Mucosa of descending colon (tissue), 3 donors: ENCODE measurements around the gene FRAS1. TPM values are rescaled to one million over a fixed set of nuclear protein-coding genes. Genes with fewer than 3 reads are reported as not detected.
"Not testable (repeated sequence)": the region's sequence is repeated elsewhere in the genome, so short reads cannot be mapped to it uniquely, and the experiment has no call there.

ENCODE experiments used
- ATAC-seq: fragments of 200-7000 bp; cut with Tn5 transposase; one replicate; pipeline ENCODE4 v1.9.1; 2020; ENCODE audit warnings: mild to moderate bottlenecking, moderate library complexity
- DNase-seq, 3 donors: peaks; one replicate each; pipeline ENCODE4 v3.0.0-alpha.2; 2020
- H3K36me3 ChIP-seq: fragments of 200-600 bp; one replicate; pipeline ENCODE4 v1.8.0; 2021; ENCODE audit warnings: low read depth, mild to moderate bottlenecking
- H3K4me1 ChIP-seq: fragments of 200-600 bp; one replicate; pipeline ENCODE4 v1.8.0; 2021; ENCODE audit warnings: low read depth, mild to moderate bottlenecking
- H3K4me3 ChIP-seq: fragments of 200-600 bp; one replicate; pipeline ENCODE4 v1.8.0; 2021; ENCODE audit warnings: mild to moderate bottlenecking
- H3K9me3 ChIP-seq: fragments of 200-600 bp; one replicate; pipeline ENCODE4 v1.8.0; 2021; ENCODE audit warnings: mild to moderate bottlenecking
- CTCF ChIP-seq: fragments of 200-600 bp; IDR thresholded peaks from one replicate; pipeline ENCODE4 v1.8.0; 2022; ENCODE audit warnings: antibody characterized with exemption, mild to moderate bottlenecking
- intact Hi-C, 2 donors: fragments of 100-400 bp; cut with DNase I in 1 of 2; cut with micrococcal nuclease in 1 of 2; formaldehyde crosslinking; loops; one replicate each; pipeline versions ENCODE4 v1.11.0 to v1.11.1; 2022; cut with DNase I, micrococcal nuclease
- total RNA-seq, 3 donors: library from RNA; stranded (reverse); fragmentation: NEBNext Ultra II Directional in 2 of 3; extraction: Animal tissue kit (Norgen Biotek cat#: 25700) in 2 of 3; gene quantifications; one replicate each; pipeline versions ENCODE4 v1.2.1 to v1.2.4, GENCODE V29; 2021 to 2023
- donor health status: DM: no; HTN: no; CAD: no; lungs with moderate emphysema.
- donor health status: DM: no; HTN: no; CAD: no.
- donor health status: DM: no; HTN: yes; CAD: no.

The FRAS1 gene
- total RNA-seq, 3 donors from 2014 or later = 1.2 to 9.3 (median 2.2) TPM

- Histone ChIP-seq H3K36me3 (no peaks in the 10 kb centered on the region), H3K4me3 (no peak overlapping the region), H3K4me1 (no peaks in the 10 kb centered on the region), H3K9me3 (no peaks in the 10 kb centered on the region)
- intact Hi-C loops = no loop called here
- TF ChIP-seq CTCF = no peak
- ATAC-seq (no peak), DNase-seq (no peak)
These were observed 394.3 kb downstream of the FRAS1 start for GRCh38 chr4:78451407-78451806.

- no peak for ATAC-seq
- intact Hi-C loops = no loop called here
- no peaks in the 10 kb centered on the region for H3K4me1 ChIP-seq
- TF ChIP-seq CTCF = no peak
- DNase-seq = no peak
- no peak overlapping the region for H3K4me3 ChIP-seq
- no peaks in the 10 kb centered on the region for H3K9me3 ChIP-seq
- no peaks in the 10 kb centered on the region for H3K36me3 ChIP-seq
These were observed 396.9 kb downstream of the FRAS1 start for GRCh38 chr4:78454016-78454415.

GRCh38 chr4:78457751-78458150, 400.6 kb downstream of the FRAS1 start:
- intact Hi-C loops = no loop called here
- Histone ChIP-seq H3K36me3 (no peaks in the 10 kb centered on the region), H3K9me3 (no peaks in the 10 kb centered on the region), H3K4me3 (no peak overlapping the region), H3K4me1 (no peaks in the 10 kb centered on the region)
- no peak for TF ChIP-seq CTCF
- no peak for DNase-seq
- ATAC-seq = no peak

GRCh38 chr4:78459327-78459726, 402.2 kb downstream of the FRAS1 start:
- DNase-seq (no peak), ATAC-seq (no peak)
- no peak for TF ChIP-seq CTCF
- Histone ChIP-seq H3K4me1 (no peaks in the 10 kb centered on the region), H3K36me3 (no peaks in the 10 kb centered on the region), H3K9me3 (no peaks in the 10 kb centered on the region), H3K4me3 (no peak overlapping the region)
- intact Hi-C loops = no loop called here

GRCh38 chr4:78460368-78460767, 403.2 kb downstream of the FRAS1 start:
- Histone ChIP-seq H3K4me3 (no peak overlapping the region), H3K36me3 (no peaks in the 10 kb centered on the region), H3K4me1 (no peaks in the 10 kb centered on the region), H3K9me3 (no peaks in the 10 kb centered on the region)
- ATAC-seq (no peak), DNase-seq (no peak)
- TF ChIP-seq CTCF = no peak
- intact Hi-C loops = no loop called here

- Histone ChIP-seq H3K4me1 (no peaks in the 10 kb centered on the region), H3K4me3 (no peak overlapping the region), H3K36me3 (no peaks in the 10 kb centered on the region), H3K9me3 (no peaks in the 10 kb centered on the region)
- ATAC-seq (no peak), DNase-seq (no peak)
- TF ChIP-seq CTCF = no peak
- intact Hi-C loops = no loop called here
These were observed 407.1 kb downstream of the FRAS1 start for GRCh38 chr4:78464265-78464664.

- ATAC-seq, H3K4me1 ChIP-seq, H3K9me3 ChIP-seq, H3K4me3 ChIP-seq, intact Hi-C loops, H3K36me3 ChIP-seq, DNase-seq: not testable (repeated sequence)
These were observed 410.1 kb downstream of the FRAS1 start for GRCh38 chr4:78467223-78467622.
